ENCODE data around the gene ENTR1. TPM values are rescaled to one million over a fixed set of nuclear protein-coding genes. Genes with fewer than 3 reads are reported as not detected.

The ENTR1 gene
- total and polyA plus RNA-seq, 2 of the 13 experiments (the other 11 are each of a cell fraction or from before 2014, with no cell fraction given), result 70.1 to 76.4 TPM

DNA sequence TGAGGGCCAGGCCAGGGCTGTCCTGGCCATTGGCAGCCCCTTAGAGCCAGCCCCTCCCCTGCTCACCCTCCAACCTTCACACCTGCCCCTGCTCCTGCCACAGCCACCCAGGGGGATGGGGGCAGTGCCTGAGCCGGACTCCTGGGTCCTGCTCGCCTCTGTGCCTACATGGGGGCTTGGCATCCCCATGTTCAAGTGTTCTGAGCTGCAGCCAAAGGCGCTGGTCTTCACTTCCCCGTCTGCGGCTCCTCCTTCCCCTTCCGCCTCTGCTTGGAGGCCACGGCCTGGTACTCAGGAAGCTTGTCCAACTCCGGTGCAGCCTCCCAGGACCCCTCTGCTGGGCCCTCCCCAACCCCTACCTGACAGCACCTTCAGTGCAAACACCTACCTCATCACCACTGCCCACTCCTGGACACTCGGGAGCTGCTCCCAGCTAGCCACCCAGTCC is 44.6 kb downstream of the ENTR1 start:
- no peak overlapping the region for H3K4me3 ChIP-seq (replicated peaks in 1 of 3; ENCODE audit: insufficient read depth in 1 of 3, low read depth in 2 of 3, low read length in 3 of 3)
- POLR2A ChIA-PET, result interaction anchor here (1.7 kb wide), 1 partner anchor 20 kb away, joined by 8 read pairs; no protein-coding TSS in a partner anchor
- WGBS (ENCODE audit: low lambda C conversion rate), result 89% methylated on average over 8 of the region's 9 CpGs
- H3K9me3 ChIP-seq (ENCODE audit: low read length), result no peaks in the 10 kb centered on the region
- TF ChIP-seq ZNF546 (CRISPR knock-in tag; conservative IDR thresholded peaks at IDR 0.05) (no peak), ZNF468 (CRISPR knock-in tag; IDR thresholded peaks at IDR 0.05) (no peak), KDM5A (IDR thresholded peaks at IDR 0.05; ENCODE audit: borderline replicate concordance, low read length) (no peak), ZNF598 (CRISPR knock-in tag; IDR thresholded peaks at IDR 0.05; ENCODE audit: borderline replicate concordance) (no peak)
- TF ChIP-seq, protein P1, sequence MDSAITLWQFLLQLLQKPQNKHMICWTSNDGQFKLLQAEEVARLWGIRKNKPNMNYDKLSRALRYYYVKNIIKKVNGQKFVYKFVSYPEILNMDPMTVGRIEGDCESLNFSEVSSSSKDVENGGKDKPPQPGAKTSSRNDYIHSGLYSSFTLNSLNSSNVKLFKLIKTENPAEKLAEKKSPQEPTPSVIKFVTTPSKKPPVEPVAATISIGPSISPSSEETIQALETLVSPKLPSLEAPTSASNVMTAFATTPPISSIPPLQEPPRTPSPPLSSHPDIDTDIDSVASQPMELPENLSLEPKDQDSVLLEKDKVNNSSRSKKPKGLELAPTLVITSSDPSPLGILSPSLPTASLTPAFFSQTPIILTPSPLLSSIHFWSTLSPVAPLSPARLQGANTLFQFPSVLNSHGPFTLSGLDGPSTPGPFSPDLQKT (CRISPR knock-in tag; IDR thresholded peaks at IDR 0.05; ENCODE audit: borderline replicate concordance), result no peak
- no peak overlapping the region for H3K27ac ChIP-seq (ENCODE audit: extremely low read length, insufficient read depth, low read length)
- BruUV-seq (replicated peaks), result no TSS peak
- ATAC-seq (no peak), DNase-seq (ENCODE audit: low spot score) (no peak), FAIRE-seq (no peak)
- no peak overlapping the region for H3K9ac ChIP-seq (ENCODE audit: insufficient read depth, low read depth, low read length)
- peaks cover 25% of the 10 kb centered on the region for H3K4me1 ChIP-seq (ENCODE audit: insufficient read depth, low read length)
- no peaks in the 10 kb centered on the region for H3K27me3 ChIP-seq (ENCODE audit: control insufficient read depth in 1 of 2, insufficient read depth in 2 of 2, low read length in 2 of 2)
- intact Hi-C loops (cut with micrococcal nuclease; ENCODE audit: unreplicated experiment) (no loop called here), in situ Hi-C loops (cut with HindIII; ENCODE audit: extremely low pct_ligation_motif_present, low pct_unique_long_range_greater_than_20kb) (no loop called here)
- H2AFZ ChIP-seq (ENCODE audit: low read length), result no peak overlapping the region
- H3K79me2 ChIP-seq (ENCODE audit: insufficient read depth, low read length), result no peaks in the 10 kb centered on the region
- H4K20me1 ChIP-seq (ENCODE audit: insufficient read depth, low read length), result no peaks in the 10 kb centered on the region
- H3K36me3 ChIP-seq (replicated peaks in 1 of 2; ENCODE audit: control insufficient read depth in 1 of 2, insufficient read depth in 2 of 2, low read length in 2 of 2), result peaks cover 0 to 2% of the 10 kb centered on the region in 2 experiments; a peak in 1 of 5 replicates
- CTCF ChIA-PET (ENCODE audit: low intra/inter-chr PET ratio, low total read pairs), result no interaction called here
- no peak overlapping the region for H3K4me2 ChIP-seq (ENCODE audit: low read depth, low read length)

All from HepG2 (cell line).